GM12878 (cell line): ENCODE data around the gene RANBP9. TPM values are rescaled to one million over a fixed set of nuclear protein-coding genes. Genes with fewer than 3 reads are reported as not detected.

ENCODE experiments used
- ATAC-seq: fragments of 200-7000 bp; cut with Tn5 transposase; 3 replicates; pipeline ENCODE4 v1.9.1; 2020; ENCODE audit warnings: mild to moderate bottlenecking, moderate library complexity
- BruUV-seq: library from RNA; stranded (reverse); fragments of 400-500 nt; replicated peaks from 2 replicates; lab custom pipeline; 2021; lab: Mats Ljungman, UMichigan
- CTCF ChIA-PET: fragments of 300-600 bp; sonication (Branson Sonifier 250); formaldehyde crosslinking; extraction: SDS; loops from one replicate; lab custom pipeline; 2021; ENCODE audit warnings: inconsistent platforms; lab: Yijun Ruan, JAX
- POLR2A ChIA-PET: fragments of 350-600 bp; formaldehyde crosslinking; extraction: SDS; loops from one replicate; lab custom pipeline; 2021; ENCODE audit warnings: inconsistent platforms; lab: Charles Lee
- RAD21 ChIA-PET: fragments of 300-600 bp; sonication (Branson Sonifier 250); formaldehyde crosslinking; loops from one replicate; lab custom pipeline; 2023; ENCODE audit warnings: antibody characterized with exemption; ENCODE audit not compliant: unreplicated experiment; lab: Charles Lee
- SMC1A ChIA-PET: fragments of 300-600 bp; sonication (Branson Sonifier 250); formaldehyde crosslinking; loops from one replicate; lab custom pipeline; 2023; ENCODE audit not compliant: unreplicated experiment, uncharacterized antibody; lab: Charles Lee
- DNase-seq: peaks from one replicate; pipeline ENCODE4 v3.0.0-alpha.2; 2011; ENCODE audit warnings: low read depth, low spot score
- FAIRE-seq: peaks from 3 replicates; lab custom pipeline; 2011; peaks lifted over from hg19 to GRCh38; lab: Jason Lieb, UNC
- H2AFZ ChIP-seq: 2 replicates; pipeline ENCODE4 v1.6.0; 2011; ENCODE audit warnings: low read depth, low read length, control low read depth; ENCODE audit not compliant: control insufficient read depth
- H3K27ac ChIP-seq: 2 replicates; pipeline ENCODE4 v1.5.1; 2011; ENCODE audit warnings: control low read depth; ENCODE audit not compliant: control insufficient read depth, insufficient read depth
- H3K27me3 ChIP-seq, 2 experiments: replicated peaks in 1 of 2; 2 replicates each; pipeline versions ENCODE4 v1.6.0 to v1.6.1; 2011; ENCODE audit warnings: low read length in 1 of 2; ENCODE audit not compliant: control insufficient read depth in 2 of 2, insufficient read depth in 2 of 2
- H3K36me3 ChIP-seq, 2 experiments: 2 replicates each; pipeline ENCODE4 v1.5.1; 2011; ENCODE audit warnings: low read length in 1 of 2; ENCODE audit not compliant: control insufficient read depth in 2 of 2, insufficient read depth in 2 of 2
- H3K4me1 ChIP-seq: 2 replicates; pipeline ENCODE4 v1.6.1; 2011; ENCODE audit warnings: mild to moderate bottlenecking, low read length, moderate library complexity, mixed read lengths; ENCODE audit not compliant: control insufficient read depth, insufficient read depth
- H3K4me2 ChIP-seq: 2 replicates; pipeline ENCODE4 v1.6.0; 2011; ENCODE audit warnings: control low read depth; ENCODE audit not compliant: control insufficient read depth, insufficient read depth
- H3K4me3 ChIP-seq: fragments of 200-600 bp; sonication (generic); 2 replicates; pipeline ENCODE4 v1.5.1; 2016
- H3K79me2 ChIP-seq: 2 replicates; pipeline ENCODE4 v1.6.0; 2011; ENCODE audit warnings: low read length; ENCODE audit not compliant: control insufficient read depth, insufficient read depth
- H3K9ac ChIP-seq: 2 replicates; pipeline ENCODE4 v1.8.0; 2011; ENCODE audit warnings: low read length, control low read depth, mixed read lengths; ENCODE audit not compliant: control insufficient read depth, insufficient read depth
- H3K9me3 ChIP-seq: replicated peaks from 3 replicates; pipeline ENCODE4 v1.5.1; 2011; ENCODE audit warnings: mild to moderate bottlenecking, low read length; ENCODE audit not compliant: control insufficient read depth, insufficient read depth
- H4K20me1 ChIP-seq: 2 replicates; pipeline ENCODE4 v1.6.0; 2011; ENCODE audit not compliant: control insufficient read depth, insufficient read depth
- BCL11A ChIP-seq: IDR thresholded peaks from 2 replicates; pipeline ENCODE4 v1.6.1; 2011; ENCODE audit warnings: low read depth, low read length
- CREM ChIP-seq: IDR thresholded peaks from 2 replicates; pipeline ENCODE4 v1.6.1; 2014; ENCODE audit warnings: antibody characterized with exemption, low read depth
- CTCF ChIP-seq, 3 experiments: IDR thresholded peaks in 2 of 3; conservative IDR thresholded peaks in 1 of 3; 2 replicates each; pipeline ENCODE4 v1.5.1; 2011; ENCODE audit warnings: low read depth in 3 of 3, low read length in 3 of 3, mild to moderate bottlenecking in 3 of 3, control low read depth in 2 of 3, moderate library complexity in 2 of 3, inconsistent platforms in 1 of 3, mixed read lengths in 1 of 3; ENCODE audit not compliant: control insufficient read depth in 2 of 3, insufficient read depth in 1 of 3; ENCODE audit errors: extremely low read depth in 1 of 3
- JUNB ChIP-seq: IDR thresholded peaks from 2 replicates; pipeline ENCODE4 v1.6.1; 2016; ENCODE audit warnings: antibody characterized with exemption, mild to moderate bottlenecking
- MEF2A ChIP-seq: IDR thresholded peaks from 2 replicates; pipeline ENCODE4 v1.6.1; 2011; ENCODE audit warnings: low read depth, mild to moderate bottlenecking, low read length, moderate library complexity; ENCODE audit not compliant: insufficient read depth
- MTA2 ChIP-seq: fragments of 450-650 bp; IDR thresholded peaks from 2 replicates; pipeline ENCODE4 v1.6.1; 2016; ENCODE audit warnings: low read depth, mild to moderate bottlenecking, moderate library complexity
- MXI1 ChIP-seq: fragments of 150-350 bp; IDR thresholded peaks from 2 replicates; pipeline ENCODE4 v1.6.1; 2011; ENCODE audit warnings: low read depth, mild to moderate bottlenecking, inconsistent platforms, low read length, improper control_type of control experiment
- NR2C1 ChIP-seq: fragments of 450-650 bp; IDR thresholded peaks from 2 replicates; pipeline ENCODE4 v1.6.1; 2017; ENCODE audit warnings: antibody characterized with exemption, mild to moderate bottlenecking, moderate library complexity
- PAX8 ChIP-seq: fragments of 450-650 bp; IDR thresholded peaks from 2 replicates; pipeline ENCODE4 v1.6.1; 2017; ENCODE audit warnings: mild to moderate bottlenecking, moderate library complexity
- SP1 ChIP-seq: IDR thresholded peaks from one replicate; pipeline ENCODE4 v1.6.1; 2011; ENCODE audit warnings: low read depth, low read length
- SPI1 ChIP-seq: IDR thresholded peaks from 2 replicates; pipeline ENCODE4 v1.6.1; 2011; ENCODE audit warnings: low read depth, mild to moderate bottlenecking, low read length, moderate library complexity, borderline replicate concordance; ENCODE audit not compliant: insufficient read depth
- in situ Hi-C: fragments of 300-500 bp; cut with MboI; formaldehyde crosslinking; loops from 9 replicates; pipeline ENCODE4 v1.14.3; 2018; ENCODE audit warnings: mixed read lengths
- intact Hi-C: fragments of 100-400 bp; cut with micrococcal nuclease; formaldehyde crosslinking; loops from one replicate; pipeline ENCODE4 v1.14.2; 2022; ENCODE audit not compliant: unreplicated experiment
- polyA plus RNA-seq, 11 experiments: library from polyadenylated mRNA; depleted of rRNA in 4 of 11; unstranded in 6 of 11; stranded (reverse) in 5 of 11; fragments of >200 nt; fragmentation: Nextera tagmentation in 4 of 11; fragmentation: Illumina TruSeq in 1 of 11; extraction: Ambion mirVana in 4 of 11; extraction: Trizol in 1 of 11; gene quantifications; 1 replicate in 1 of 11; 2 replicates in 10 of 11; pipeline versions ENCODE4 v1.2.1 to v1.2.3, GENCODE V29; 2011 to 2016; ENCODE audit warnings: inconsistent platforms in 2 of 11, missing spikeins in 2 of 11, low read depth in 1 of 11
- total RNA-seq, 4 experiments: library from RNA; depleted of rRNA in 3 of 4; stranded (reverse); fragments of >200 nt in 3 of 4; fragmentation: Illumina TruSeq in 1 of 4; extraction: Trizol in 1 of 4; gene quantifications; 2 replicates each; pipeline versions ENCODE4 v1.2.1 to v1.2.3, GENCODE V29; 2013 to 2021
- TF ChIP-seq, protein P1 (sequence below): IDR thresholded peaks from 2 replicates; pipeline ENCODE4 v1.6.1; 2011; ENCODE audit warnings: low read depth, mild to moderate bottlenecking, low read length, moderate library complexity, borderline replicate concordance; ENCODE audit errors: extremely low read depth
- TF ChIP-seq, protein P2 (sequence below): IDR thresholded peaks from 2 replicates; pipeline ENCODE4 v1.6.1; 2012; ENCODE audit warnings: low read length, inconsistent platforms
- TF ChIP-seq, protein P3 (sequence below): fragments of 450-650 bp; IDR thresholded peaks from 2 replicates; pipeline ENCODE4 v1.6.1; 2017; ENCODE audit warnings: mild to moderate bottlenecking, low read depth, inconsistent platforms; ENCODE audit not compliant: poor library complexity, severe bottlenecking

The RANBP9 gene
- total and polyA plus RNA-seq, 10 of the 15 experiments (the other 5 are each of a cell fraction or from before 2014, with no cell fraction given), result 3.7 to 43.1 (median 16.2) TPM

- Histone ChIP-seq H3K36me3 (no peaks in the 10 kb centered on the region; a peak in 1 of 4 replicates), H3K4me2 (peak overlapping the region; percentile 2; the same call in 1 of the 2 replicates), H3K4me1 (peaks cover 8% of the 10 kb centered on the region)
These were observed 8.1 kb downstream of the RANBP9 start for GRCh38 chr6:13703496-13703895.

More at GRCh38 chr6:13703496-13703895, 8.1 kb downstream of the RANBP9 start:
- Histone ChIP-seq H4K20me1 (no peaks in the 10 kb centered on the region; the same call in 1 of the 2 replicates), H3K27ac (peak overlapping the region; percentile 5; the same call in 1 of the 2 replicates), H2AFZ (no peak overlapping the region), H3K9ac (no peak overlapping the region), H3K27me3 (no peaks in the 10 kb centered on the region), H3K79me2 (peaks cover 79% of the 10 kb centered on the region), H3K4me3 (peak overlapping the region; percentile 29; the same call in 1 of the 2 replicates), H3K9me3 (no peaks in the 10 kb centered on the region)
- BruUV-seq, result no TSS peak
- ChIA-PET POLR2A (interaction anchor here (0.5 kb wide), 1 partner anchor 44 kb away, joined by 3 read pairs; no protein-coding TSS in a partner anchor), SMC1A (interaction anchor here (0.7 to 2.5 kb wide), 8 partner anchors 8 to 88 kb away, joined by 3 to 14 read pairs (median 5); partner anchors contain the start of gene NOL7), CTCF (interaction anchor here (0.8 to 1.6 kb wide), 5 partner anchors 8 to 237 kb away, joined by 3 to 6 read pairs (median 4); partner anchors contain the start of gene NOL7), RAD21 (interaction anchor here (1.0 kb wide), 1 partner anchor 88 kb away, joined by 5 read pairs; no protein-coding TSS in a partner anchor)
- DNase-seq (no peak), FAIRE-seq (no peak), ATAC-seq (peak; percentile 31)
- peak; percentile 54 for TF ChIP-seq JUNB
- no peak for TF ChIP-seq BCL11A
- TF ChIP-seq CREM, result no peak
- TF ChIP-seq MXI1, result no peak
- no peak for TF ChIP-seq PAX8
- TF ChIP-seq, protein P1, sequence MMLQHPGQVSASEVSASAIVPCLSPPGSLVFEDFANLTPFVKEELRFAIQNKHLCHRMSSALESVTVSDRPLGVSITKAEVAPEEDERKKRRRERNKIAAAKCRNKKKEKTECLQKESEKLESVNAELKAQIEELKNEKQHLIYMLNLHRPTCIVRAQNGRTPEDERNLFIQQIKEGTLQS, result no peak
- TF ChIP-seq CTCF (IDR thresholded peaks at IDR 0.05 in 2 of 3, conservative IDR thresholded peaks at IDR 0.05 in 1 of 3; ENCODE audit: control insufficient read depth in 2 of 3, extremely low read depth in 1 of 3, insufficient read depth in 1 of 3, low read depth in 3 of 3, low read length in 3 of 3), result no peak
- no peak for TF ChIP-seq NR2C1
- TF ChIP-seq MTA2, result no peak
- TF ChIP-seq, protein P2, sequence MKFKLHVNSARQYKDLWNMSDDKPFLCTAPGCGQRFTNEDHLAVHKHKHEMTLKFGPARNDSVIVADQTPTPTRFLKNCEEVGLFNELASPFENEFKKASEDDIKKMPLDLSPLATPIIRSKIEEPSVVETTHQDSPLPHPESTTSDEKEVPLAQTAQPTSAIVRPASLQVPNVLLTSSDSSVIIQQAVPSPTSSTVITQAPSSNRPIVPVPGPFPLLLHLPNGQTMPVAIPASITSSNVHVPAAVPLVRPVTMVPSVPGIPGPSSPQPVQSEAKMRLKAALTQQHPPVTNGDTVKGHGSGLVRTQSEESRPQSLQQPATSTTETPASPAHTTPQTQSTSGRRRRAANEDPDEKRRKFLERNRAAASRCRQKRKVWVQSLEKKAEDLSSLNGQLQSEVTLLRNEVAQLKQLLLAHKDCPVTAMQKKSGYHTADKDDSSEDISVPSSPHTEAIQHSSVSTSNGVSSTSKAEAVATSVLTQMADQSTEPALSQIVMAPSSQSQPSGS, result no peak
- TF ChIP-seq, protein P3, sequence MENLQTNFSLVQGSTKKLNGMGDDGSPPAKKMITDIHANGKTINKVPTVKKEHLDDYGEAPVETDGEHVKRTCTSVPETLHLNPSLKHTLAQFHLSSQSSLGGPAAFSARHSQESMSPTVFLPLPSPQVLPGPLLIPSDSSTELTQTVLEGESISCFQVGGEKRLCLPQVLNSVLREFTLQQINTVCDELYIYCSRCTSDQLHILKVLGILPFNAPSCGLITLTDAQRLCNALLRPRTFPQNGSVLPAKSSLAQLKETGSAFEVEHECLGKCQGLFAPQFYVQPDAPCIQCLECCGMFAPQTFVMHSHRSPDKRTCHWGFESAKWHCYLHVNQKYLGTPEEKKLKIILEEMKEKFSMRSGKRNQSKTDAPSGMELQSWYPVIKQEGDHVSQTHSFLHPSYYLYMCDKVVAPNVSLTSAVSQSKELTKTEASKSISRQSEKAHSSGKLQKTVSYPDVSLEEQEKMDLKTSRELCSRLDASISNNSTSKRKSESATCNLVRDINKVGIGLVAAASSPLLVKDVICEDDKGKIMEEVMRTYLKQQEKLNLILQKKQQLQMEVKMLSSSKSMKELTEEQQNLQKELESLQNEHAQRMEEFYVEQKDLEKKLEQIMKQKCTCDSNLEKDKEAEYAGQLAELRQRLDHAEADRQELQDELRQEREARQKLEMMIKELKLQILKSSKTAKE, result no peak
- TF ChIP-seq SP1, result no peak
- 0 out of 2 replicates have a peak, but pooled peaks have one; percentile 10 for TF ChIP-seq SPI1
- no peak for TF ChIP-seq MEF2A
- in situ Hi-C loops (no loop called here), intact Hi-C loops (no loop called here)
